Measurements from ENCODE around the gene SCO2. TPM values are rescaled to one million over a fixed set of nuclear protein-coding genes. Genes with fewer than 3 reads are reported as not detected.

The SCO2 gene
- total RNA-seq, 1 experiment from 2014 or later, result 6.5 TPM

DNA sequence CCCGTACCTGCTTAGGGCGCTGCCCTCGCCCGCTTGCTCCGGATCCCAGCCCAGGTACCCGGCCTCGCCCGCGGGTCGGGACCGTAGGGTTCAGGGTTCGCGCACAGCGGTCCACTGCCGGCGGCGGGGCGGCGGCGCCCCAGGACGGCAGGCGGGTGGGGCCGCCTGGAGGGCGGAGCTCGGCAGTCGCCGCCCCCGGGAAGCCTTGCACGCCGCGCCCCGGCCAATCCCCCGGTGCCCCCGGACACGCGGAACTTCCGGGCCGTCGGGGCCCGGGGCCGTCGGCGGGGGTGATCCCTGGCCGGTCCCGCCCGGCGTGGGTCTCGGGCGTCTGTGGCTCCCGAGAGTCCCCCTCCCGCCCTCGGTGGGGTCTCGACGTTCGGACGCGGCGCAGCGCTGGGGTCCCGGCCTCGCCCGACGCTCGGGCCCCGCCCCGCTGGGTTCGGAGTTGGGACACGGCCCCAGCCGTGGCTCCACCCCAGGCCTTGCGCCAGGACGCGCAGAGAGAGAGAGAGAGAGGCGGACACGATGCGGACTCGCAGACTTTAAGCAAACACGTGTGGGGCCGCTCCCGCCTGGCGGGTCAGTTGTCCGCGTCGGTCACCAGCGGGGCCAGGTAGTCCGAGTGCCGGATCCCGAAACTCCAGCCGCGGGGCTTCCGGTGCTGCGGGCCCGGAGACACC, 4.6 kb upstream of the SCO2 start, which contains the start of gene TYMP:
Gene TYMP (minus strand): TSS at position 116 of the 683 bp plus-strand sequence. CDS start 303 bp downstream, outside the sequence.
- no peaks in the 10 kb centered on the region for H3K27me3 ChIP-seq (replicated peaks; ENCODE audit: control insufficient read depth, insufficient read depth, low read length)
- TF ChIP-seq, protein P1, sequence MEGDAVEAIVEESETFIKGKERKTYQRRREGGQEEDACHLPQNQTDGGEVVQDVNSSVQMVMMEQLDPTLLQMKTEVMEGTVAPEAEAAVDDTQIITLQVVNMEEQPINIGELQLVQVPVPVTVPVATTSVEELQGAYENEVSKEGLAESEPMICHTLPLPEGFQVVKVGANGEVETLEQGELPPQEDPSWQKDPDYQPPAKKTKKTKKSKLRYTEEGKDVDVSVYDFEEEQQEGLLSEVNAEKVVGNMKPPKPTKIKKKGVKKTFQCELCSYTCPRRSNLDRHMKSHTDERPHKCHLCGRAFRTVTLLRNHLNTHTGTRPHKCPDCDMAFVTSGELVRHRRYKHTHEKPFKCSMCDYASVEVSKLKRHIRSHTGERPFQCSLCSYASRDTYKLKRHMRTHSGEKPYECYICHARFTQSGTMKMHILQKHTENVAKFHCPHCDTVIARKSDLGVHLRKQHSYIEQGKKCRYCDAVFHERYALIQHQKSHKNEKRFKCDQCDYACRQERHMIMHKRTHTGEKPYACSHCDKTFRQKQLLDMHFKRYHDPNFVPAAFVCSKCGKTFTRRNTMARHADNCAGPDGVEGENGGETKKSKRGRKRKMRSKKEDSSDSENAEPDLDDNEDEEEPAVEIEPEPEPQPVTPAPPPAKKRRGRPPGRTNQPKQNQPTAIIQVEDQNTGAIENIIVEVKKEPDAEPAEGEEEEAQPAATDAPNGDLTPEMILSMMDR (IDR thresholded peaks at IDR 0.05; ENCODE audit: insufficient read depth in 1 of 2, low read depth in 1 of 2, low read length in 1 of 2, severe bottlenecking in 1 of 2, unreplicated experiment in 1 of 2), result no peak
- peak; percentile 69 to 82 for DNase-seq
- ChIA-PET POLR2A (no interaction called here), CTCF (no interaction called here)
- H3K36me3 ChIP-seq (ENCODE audit: control insufficient read depth, insufficient read depth, low read length), result no peaks in the 10 kb centered on the region
- peak within 1 kb of the TSS; percentile 68 for H3K4me3 ChIP-seq (ENCODE audit: low read depth, low read length)
- H3K4me1 Mint-ChIP-seq (ENCODE audit: low read depth, unreplicated experiment), result peaks cover 31% of the 10 kb centered on the region
- H3K36me3 Mint-ChIP-seq (ENCODE audit: insufficient read depth, unreplicated experiment), result peaks cover 50% of the 10 kb centered on the region
- H3K27ac Mint-ChIP-seq (ENCODE audit: unreplicated experiment), result peak within 1 kb of the TSS; percentile 86
- intact Hi-C loops (cut with micrococcal nuclease; ENCODE audit: unreplicated experiment), result loop anchor here (5.0 kb wide), 2 partner anchors 52 to 92 kb away; partner anchors contain the start of gene CHKB
- H3K4me1 ChIP-seq, result peaks cover 37% of the 10 kb centered on the region
- peak within 1 kb of the TSS; percentile 81 for H3K4me3 Mint-ChIP-seq (ENCODE audit: unreplicated experiment)
- H3K27me3 Mint-ChIP-seq (ENCODE audit: insufficient read depth, unreplicated experiment), result no peaks in the 10 kb centered on the region
- H3K9me3 Mint-ChIP-seq (ENCODE audit: unreplicated experiment), result no peaks in the 10 kb centered on the region
- no peaks in the 10 kb centered on the region for H3K9me3 ChIP-seq
- no TSS peak for BruUV-seq (replicated peaks)

DNA sequence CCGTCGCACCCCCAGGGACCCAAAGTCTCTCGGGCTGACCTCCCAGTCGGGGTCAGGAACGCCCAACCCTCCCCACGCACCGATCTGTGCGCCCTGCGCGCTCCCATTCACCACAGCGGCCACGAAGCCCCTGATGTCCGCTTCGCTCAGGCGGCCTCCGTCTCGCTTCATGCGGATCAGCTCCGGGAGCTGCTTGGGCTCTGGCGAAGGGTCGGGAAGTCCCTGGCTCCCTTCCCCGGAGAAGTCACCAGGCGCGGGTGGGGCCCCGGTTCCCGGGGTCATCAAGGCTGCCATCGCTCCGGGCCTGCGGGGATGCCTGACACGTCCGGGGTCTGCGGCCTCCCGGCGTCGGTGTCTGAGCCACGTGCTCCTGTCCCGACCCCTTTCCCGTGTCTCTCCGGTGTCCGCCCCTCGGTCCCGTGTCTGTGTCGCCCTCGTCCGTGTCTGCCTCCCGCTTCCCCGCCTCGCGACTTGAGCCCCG, 4.1 kb upstream of the SCO2 start:
- H3K9me3 Mint-ChIP-seq (ENCODE audit: unreplicated experiment), result no peaks in the 10 kb centered on the region
- BruUV-seq (replicated peaks), result no TSS peak
- Histone ChIP-seq H3K9me3 (no peaks in the 10 kb centered on the region), H3K27me3 (replicated peaks; ENCODE audit: control insufficient read depth, insufficient read depth, low read length) (no peaks in the 10 kb centered on the region), H3K4me1 (peaks cover 35% of the 10 kb centered on the region), H3K4me3 (ENCODE audit: low read depth, low read length) (no peak overlapping the region), H3K36me3 (ENCODE audit: control insufficient read depth, insufficient read depth, low read length) (no peaks in the 10 kb centered on the region)
- intact Hi-C loops (cut with micrococcal nuclease; ENCODE audit: unreplicated experiment), result loop anchor here (5.0 kb wide), 1 partner anchor 53 kb away; the partner anchor contains the start of gene CHKB
- no peak overlapping the region for H3K4me3 Mint-ChIP-seq (ENCODE audit: unreplicated experiment)
- TF ChIP-seq, protein P1 (IDR thresholded peaks at IDR 0.05; ENCODE audit: insufficient read depth in 1 of 2, low read depth in 1 of 2, low read length in 1 of 2, severe bottlenecking in 1 of 2, unreplicated experiment in 1 of 2), result no peak
- H3K36me3 Mint-ChIP-seq (ENCODE audit: insufficient read depth, unreplicated experiment), result peaks cover 56% of the 10 kb centered on the region
- H3K4me1 Mint-ChIP-seq (ENCODE audit: low read depth, unreplicated experiment), result peaks cover 32% of the 10 kb centered on the region
- ChIA-PET CTCF (interaction anchor here (0.6 kb wide), 1 partner anchor 91 kb away, joined by 6 read pairs; no protein-coding TSS in a partner anchor), POLR2A (no interaction called here)
- H3K27ac Mint-ChIP-seq (ENCODE audit: unreplicated experiment), result no peak overlapping the region
- no peaks in the 10 kb centered on the region for H3K27me3 Mint-ChIP-seq (ENCODE audit: insufficient read depth, unreplicated experiment)
- peak in 1 of 2 experiments; percentile 34 for DNase-seq

DNA sequence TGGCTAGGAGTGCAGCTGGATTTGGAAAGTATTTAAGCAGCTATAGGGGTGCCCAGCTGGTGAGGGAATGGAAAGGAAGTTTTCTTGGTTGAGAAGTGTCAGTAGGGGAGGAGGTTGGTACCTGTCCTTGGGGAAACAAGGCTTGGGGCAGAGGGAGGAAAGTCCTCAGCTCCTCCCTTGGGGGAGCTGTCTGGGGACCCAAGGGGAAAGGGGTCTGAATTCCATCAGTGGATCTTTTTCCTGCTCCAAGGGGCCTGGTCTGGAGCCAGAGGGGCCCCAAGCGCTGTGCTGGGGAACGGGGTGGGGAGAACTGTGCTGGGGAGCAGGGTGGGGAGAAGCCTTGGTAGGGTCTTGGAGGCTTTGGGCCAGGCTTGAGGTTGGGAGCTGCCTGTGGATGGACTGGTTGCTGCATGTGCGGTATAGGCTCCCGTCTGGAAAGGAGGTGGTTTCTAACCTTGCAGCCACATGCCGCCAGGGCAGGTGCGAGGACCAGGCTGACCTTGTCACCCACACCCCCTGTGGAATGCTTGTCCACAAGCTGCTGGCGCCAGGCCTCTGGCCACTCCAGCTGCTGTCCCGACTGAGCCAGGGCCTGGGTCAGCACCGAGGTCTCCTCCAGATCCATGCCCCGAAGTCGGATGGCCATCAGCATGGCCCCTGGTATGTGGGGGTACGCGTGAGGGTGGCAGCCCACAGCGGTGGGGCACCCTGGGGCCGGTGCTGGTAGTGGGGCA, 3.5 kb upstream of the SCO2 start:
- Mint-ChIP-seq H3K4me3 (ENCODE audit: unreplicated experiment) (peak overlapping the region; percentile 89), H3K27ac (ENCODE audit: unreplicated experiment) (peak overlapping the region; percentile 69), H3K9me3 (ENCODE audit: unreplicated experiment) (no peaks in the 10 kb centered on the region), H3K27me3 (ENCODE audit: insufficient read depth, unreplicated experiment) (no peaks in the 10 kb centered on the region), H3K36me3 (ENCODE audit: insufficient read depth, unreplicated experiment) (peaks cover 59% of the 10 kb centered on the region), H3K4me1 (ENCODE audit: low read depth, unreplicated experiment) (peaks cover 28% of the 10 kb centered on the region)
- no TSS peak for BruUV-seq (replicated peaks)
- DNase-seq, result peak; percentile 39 to 55
- POLR2A ChIA-PET, result no interaction called here
- H3K9me3 ChIP-seq, result no peaks in the 10 kb centered on the region
- peaks cover 35% of the 10 kb centered on the region for H3K4me1 ChIP-seq
- TF ChIP-seq, protein P1 (IDR thresholded peaks at IDR 0.05; ENCODE audit: insufficient read depth in 1 of 2, low read depth in 1 of 2, low read length in 1 of 2, severe bottlenecking in 1 of 2, unreplicated experiment in 1 of 2), result no peak
- CTCF ChIA-PET, result interaction anchor here (0.6 to 1.4 kb wide), 2 partner anchors 21 to 91 kb away, joined by 3 to 6 read pairs; partner anchors contain the start of genes LMF2 and NCAPH2
- H3K36me3 ChIP-seq (ENCODE audit: control insufficient read depth, insufficient read depth, low read length), result no peaks in the 10 kb centered on the region
- H3K4me3 ChIP-seq (ENCODE audit: low read depth, low read length), result no peak overlapping the region
- H3K27me3 ChIP-seq (replicated peaks; ENCODE audit: control insufficient read depth, insufficient read depth, low read length), result no peaks in the 10 kb centered on the region
- intact Hi-C loops (cut with micrococcal nuclease; ENCODE audit: unreplicated experiment), result loop anchor here (5.0 kb wide), 1 partner anchor 53 kb away; the partner anchor contains the start of gene CHKB

All from Caco-2 (cell line).